ENCODE measurements around the gene KRT6B. TPM values are rescaled to one million over a fixed set of nuclear protein-coding genes. Genes with fewer than 3 reads are reported as not detected.

Gene KRT6B
- polyA plus RNA-seq, 1 experiment = not detected

DNA sequence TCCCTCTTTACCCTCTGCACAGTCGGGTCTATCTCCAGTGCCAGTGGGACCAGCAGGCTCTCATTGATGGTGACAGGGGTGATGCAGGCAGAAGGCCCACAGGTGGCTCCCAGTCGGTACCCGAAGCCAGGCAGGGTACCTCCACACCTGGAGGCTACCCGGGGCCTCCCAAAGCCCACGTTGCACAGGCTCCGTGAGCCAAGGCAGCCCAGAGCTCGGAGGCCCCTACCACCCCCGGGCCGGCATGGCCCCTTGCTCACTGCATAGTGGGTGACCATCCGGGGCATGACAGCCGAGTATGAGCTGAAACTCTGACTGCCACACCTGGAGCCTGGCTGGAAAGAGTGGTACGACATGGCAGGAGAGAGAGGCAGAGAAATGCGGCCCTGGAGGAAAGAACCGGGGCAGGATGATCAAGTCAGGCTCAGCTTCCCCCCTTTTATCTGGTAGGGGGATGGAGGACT, 46.0 kb downstream of the KRT6B start, which contains the start of gene KRT82:
Gene KRT82, minus strand, starts transcription at position 414 of the 464 bp plus-strand sequence. Its CDS starts 58 bp downstream, at position 356.
- TF ChIP-seq, protein P1, sequence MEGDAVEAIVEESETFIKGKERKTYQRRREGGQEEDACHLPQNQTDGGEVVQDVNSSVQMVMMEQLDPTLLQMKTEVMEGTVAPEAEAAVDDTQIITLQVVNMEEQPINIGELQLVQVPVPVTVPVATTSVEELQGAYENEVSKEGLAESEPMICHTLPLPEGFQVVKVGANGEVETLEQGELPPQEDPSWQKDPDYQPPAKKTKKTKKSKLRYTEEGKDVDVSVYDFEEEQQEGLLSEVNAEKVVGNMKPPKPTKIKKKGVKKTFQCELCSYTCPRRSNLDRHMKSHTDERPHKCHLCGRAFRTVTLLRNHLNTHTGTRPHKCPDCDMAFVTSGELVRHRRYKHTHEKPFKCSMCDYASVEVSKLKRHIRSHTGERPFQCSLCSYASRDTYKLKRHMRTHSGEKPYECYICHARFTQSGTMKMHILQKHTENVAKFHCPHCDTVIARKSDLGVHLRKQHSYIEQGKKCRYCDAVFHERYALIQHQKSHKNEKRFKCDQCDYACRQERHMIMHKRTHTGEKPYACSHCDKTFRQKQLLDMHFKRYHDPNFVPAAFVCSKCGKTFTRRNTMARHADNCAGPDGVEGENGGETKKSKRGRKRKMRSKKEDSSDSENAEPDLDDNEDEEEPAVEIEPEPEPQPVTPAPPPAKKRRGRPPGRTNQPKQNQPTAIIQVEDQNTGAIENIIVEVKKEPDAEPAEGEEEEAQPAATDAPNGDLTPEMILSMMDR (IDR thresholded peaks at IDR 0.05; ENCODE audit: insufficient read depth, low read depth, low read length) = no peak
- no peak within 1 kb of the TSS for H3K4me3 ChIP-seq (ENCODE audit: low read depth, low read length)
- DNase-seq (ENCODE audit: low read depth) = no peak
- POLR2A ChIA-PET = no interaction called here
- H3K36me3 ChIP-seq (ENCODE audit: control insufficient read depth, insufficient read depth, low read length) = no peaks in the 10 kb centered on the region
- CTCF ChIA-PET = interaction anchor here (1.3 kb wide), 1 partner anchor 459 kb away, joined by 4 read pairs; no protein-coding TSS in a partner anchor
- H3K27me3 ChIP-seq (ENCODE audit: control insufficient read depth, insufficient read depth, low read length) = peaks cover 8% of the 10 kb centered on the region

DNA sequence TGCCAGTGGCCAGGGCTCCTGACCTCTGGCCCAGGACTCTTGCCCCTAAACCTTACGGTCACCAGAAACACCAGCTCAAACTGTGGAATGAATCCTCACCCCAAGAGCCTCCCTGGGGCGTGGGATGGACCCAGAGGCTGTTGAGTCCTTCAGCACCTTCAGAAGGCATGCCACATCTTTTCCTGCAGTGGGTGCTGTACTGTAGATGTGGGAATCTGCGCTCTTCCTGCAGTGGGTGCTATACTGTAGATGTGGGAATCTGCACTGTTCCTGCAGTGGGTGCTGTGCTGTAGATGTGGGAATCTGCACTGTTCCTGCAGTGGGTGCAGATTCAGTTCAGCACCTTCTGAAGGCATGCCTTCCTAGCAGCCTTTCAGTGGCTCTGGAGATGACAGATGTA, 47.0 kb downstream of the KRT6B start:
- CTCF ChIA-PET = interaction anchor here (1.3 to 2.1 kb wide), 2 partner anchors 9 to 13 kb away, joined by 3 to 10 read pairs; no protein-coding TSS in a partner anchor
- H3K4me3 ChIP-seq (ENCODE audit: low read depth, low read length) = no peak overlapping the region
- H3K27me3 ChIP-seq (ENCODE audit: control insufficient read depth, insufficient read depth, low read length) = peaks cover 8% of the 10 kb centered on the region
- TF ChIP-seq, protein P1 (IDR thresholded peaks at IDR 0.05; ENCODE audit: insufficient read depth, low read depth, low read length) = no peak
- DNase-seq (ENCODE audit: low read depth) = no peak
- POLR2A ChIA-PET = no interaction called here
- no peaks in the 10 kb centered on the region for H3K36me3 ChIP-seq (ENCODE audit: control insufficient read depth, insufficient read depth, low read length)

DNA sequence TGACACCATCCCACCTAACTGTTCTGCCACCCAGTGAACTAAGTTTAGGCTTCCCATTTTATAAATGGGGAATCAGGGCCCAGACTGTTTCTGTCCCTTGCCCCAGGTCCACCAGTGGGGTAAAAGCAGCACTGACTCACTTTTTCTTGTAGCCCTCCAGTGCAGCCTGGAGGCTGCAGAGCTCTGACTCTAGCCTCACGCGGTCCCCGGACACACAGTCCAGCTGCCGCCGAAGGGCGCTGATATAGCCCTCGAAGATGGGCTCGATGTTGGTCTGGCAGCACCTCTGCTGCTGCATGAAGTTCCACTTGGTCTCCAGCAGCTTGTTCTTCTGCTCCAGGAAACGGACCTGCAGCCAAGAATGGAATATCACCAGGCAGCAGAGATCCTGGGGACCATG, 48.4 kb downstream of the KRT6B start:
- TF ChIP-seq, protein P1 (IDR thresholded peaks at IDR 0.05; ENCODE audit: insufficient read depth, low read depth, low read length) = no peak
- no peak overlapping the region for H3K4me3 ChIP-seq (ENCODE audit: low read depth, low read length)
- ChIA-PET POLR2A (no interaction called here), CTCF (interaction anchor here (0.6 to 2.1 kb wide), 5 partner anchors 8 to 482 kb away, joined by 3 to 10 read pairs (median 3); no protein-coding TSS in a partner anchor)
- no peaks in the 10 kb centered on the region for H3K36me3 ChIP-seq (ENCODE audit: control insufficient read depth, insufficient read depth, low read length)
- H3K27me3 ChIP-seq (ENCODE audit: control insufficient read depth, insufficient read depth, low read length) = peaks cover 12% of the 10 kb centered on the region
- no peak for DNase-seq (ENCODE audit: low read depth)

DNA sequence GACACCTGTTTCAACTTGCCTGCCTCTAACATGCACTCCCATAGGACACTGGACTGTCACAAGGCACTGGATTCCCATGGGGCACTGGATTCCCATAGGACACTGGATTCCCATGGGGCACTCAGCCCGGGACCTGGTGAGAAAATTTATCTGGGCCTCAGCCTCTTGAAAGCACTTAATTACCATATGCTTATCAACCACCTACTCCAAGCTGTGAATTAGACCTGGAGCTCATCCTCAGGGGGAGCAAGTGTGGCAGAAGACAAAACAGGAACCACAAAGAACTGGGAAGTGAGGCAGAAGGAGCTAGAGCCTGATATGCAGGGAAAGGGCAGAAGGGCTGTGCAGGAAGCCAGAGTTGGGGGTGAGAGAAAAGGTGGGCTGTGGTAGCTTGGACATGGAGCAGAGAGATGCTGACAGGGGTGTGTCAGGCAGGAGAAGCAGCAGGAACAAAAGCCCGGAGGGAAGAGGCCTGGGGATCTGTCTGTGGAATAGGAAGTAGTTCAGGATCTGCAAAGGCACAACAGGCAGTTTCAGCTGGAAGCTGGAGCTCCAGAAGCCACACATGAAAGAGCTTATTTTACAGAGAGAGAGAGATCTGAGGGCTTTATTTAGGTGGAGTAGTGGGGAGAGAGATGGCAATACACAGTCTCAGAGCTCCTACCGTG, 48.9 kb downstream of the KRT6B start:
- ChIA-PET POLR2A (no interaction called here), CTCF (interaction anchor here (0.6 to 1.1 kb wide), 3 partner anchors 468 to 482 kb away, joined by 3 read pairs; no protein-coding TSS in a partner anchor)
- no peak for DNase-seq (ENCODE audit: low read depth)
- H3K27me3 ChIP-seq (ENCODE audit: control insufficient read depth, insufficient read depth, low read length) = peaks cover 13% of the 10 kb centered on the region
- H3K36me3 ChIP-seq (ENCODE audit: control insufficient read depth, insufficient read depth, low read length) = no peaks in the 10 kb centered on the region
- TF ChIP-seq, protein P1 (IDR thresholded peaks at IDR 0.05; ENCODE audit: insufficient read depth, low read depth, low read length) = no peak
- H3K4me3 ChIP-seq (ENCODE audit: low read depth, low read length) = no peak overlapping the region

DNA sequence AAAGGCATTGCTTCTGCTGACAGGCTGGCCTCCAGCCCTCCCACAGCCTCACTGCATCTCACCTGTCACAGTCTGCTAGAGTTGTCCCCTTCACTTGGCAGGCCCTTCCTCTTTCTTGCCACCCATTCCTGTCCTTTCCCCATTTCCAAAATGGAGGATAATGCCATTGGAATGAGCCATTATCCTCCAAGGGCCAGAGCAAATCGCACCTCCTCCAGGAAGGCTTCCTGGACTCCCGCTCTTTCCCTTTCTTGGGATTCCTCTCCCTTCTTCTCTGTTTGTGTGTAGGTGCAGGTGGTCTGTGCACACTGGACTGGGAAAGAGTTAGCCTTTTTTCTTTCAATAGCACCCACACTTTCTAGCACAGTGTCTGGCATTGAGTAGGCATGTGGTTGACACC, 49.6 kb downstream of the KRT6B start:
- no peak for DNase-seq (ENCODE audit: low read depth)
- H3K4me3 ChIP-seq (ENCODE audit: low read depth, low read length) = no peak overlapping the region
- POLR2A ChIA-PET = no interaction called here

More for the DNA sequence above, 49.6 kb downstream of the KRT6B start:
- CTCF ChIA-PET = interaction anchor here (0.7 to 2.4 kb wide), 2 partner anchors 11 kb away, joined by 3 to 10 read pairs; no protein-coding TSS in a partner anchor
- TF ChIP-seq, protein P1 (IDR thresholded peaks at IDR 0.05; ENCODE audit: insufficient read depth, low read depth, low read length) = no peak
- Histone ChIP-seq H3K36me3 (ENCODE audit: control insufficient read depth, insufficient read depth, low read length) (no peaks in the 10 kb centered on the region), H3K27me3 (ENCODE audit: control insufficient read depth, insufficient read depth, low read length) (peaks cover 13% of the 10 kb centered on the region)
